Aortic smooth muscle cell (primary cell): Measurements from ENCODE around the gene HSPB1. TPM values are rescaled to one million over a fixed set of nuclear protein-coding genes. Genes with fewer than 3 reads are reported as not detected.

Source experiments
- total RNA-seq: library from RNA; depleted of rRNA; stranded (reverse); fragments of >200 nt; gene quantifications from 2 replicates; pipeline ENCODE4 v1.2.3, GENCODE V29; 2014

The HSPB1 gene
- 28.0 and 47.0 TPM in 2 replicates for total RNA-seq

GRCh38 chr7:76302347-76303201, at the start of gene HSPB1:
HSPB1 (plus strand) TSS chr7:76302673; CDS start chr7:76302713, 40 bp downstream.

Other genes starting within 250 kb of the HSPB1 start
- under 0.01 TPM in 1 of 2 replicates, not detected in the other for gene SRRM3, start 100.8 kb upstream of the HSPB1 start, total RNA-seq
- 84.9 and 97.8 TPM in 2 replicates for gene YWHAG, start 56.3 kb downstream of the HSPB1 start, total RNA-seq
- gene SSC4D, start 107.0 kb downstream of the HSPB1 start, total RNA-seq: 0.53 and 0.56 TPM in 2 replicates
- 0.92 and 0.99 TPM in 2 replicates for gene ZP3, start 122.3 kb downstream of the HSPB1 start, total RNA-seq
- 3.0 and 4.5 TPM in 2 replicates for gene DTX2, start 159.0 kb downstream of the HSPB1 start, total RNA-seq
- gene UPK3B, start 207.9 kb downstream of the HSPB1 start, total RNA-seq: 0.19 and 0.26 TPM in 2 replicates
- gene SPDYE16, start 240.6 kb downstream of the HSPB1 start, total RNA-seq: 0.06 and 0.13 TPM in 2 replicates